ENCODE measurements around the gene YTHDC2.

Gene YTHDC2

GRCh38 chr5:113519412-113519811 is 5.9 kb downstream of the YTHDC2 start:
- Histone ChIP-seq H3K36me3 (ENCODE audit: insufficient read depth, low read length) (peaks cover 50% of the 10 kb centered on the region), H3K9me3 (ENCODE audit: low read length) (no peaks in the 10 kb centered on the region), H3K4me3 (ENCODE audit: low read depth, low read length, poor library complexity, severe bottlenecking) (no peak overlapping the region), H4K20me1 (ENCODE audit: insufficient read depth, low read length) (no peaks in the 10 kb centered on the region; the same call in 1 of the 2 replicates), H3K79me2 (ENCODE audit: insufficient read depth, low read length) (peaks cover 48% of the 10 kb centered on the region), H3K9me2 (ENCODE audit: low read depth, low read length) (no peaks in the 10 kb centered on the region), H3K4me1 (ENCODE audit: insufficient read depth, low read length, severe bottlenecking) (peaks cover 48% of the 10 kb centered on the region), H3F3A (ENCODE audit: insufficient read depth, low read length) (no peaks in the 10 kb centered on the region), H3K9ac (ENCODE audit: low read length) (no peak overlapping the region), H2AFZ (ENCODE audit: low read length) (no peak overlapping the region), H3K27me3 (ENCODE audit: insufficient read depth, low read length) (no peaks in the 10 kb centered on the region), H3K4me2 (ENCODE audit: low read length) (no peak overlapping the region), H3K27ac (ENCODE audit: low read depth, low read length, poor library complexity, severe bottlenecking) (no peak overlapping the region)
- TF ChIP-seq CTCF (IDR thresholded peaks at IDR 0.05; ENCODE audit: low read length) (no peak), EZH2 (IDR thresholded peaks at IDR 0.05; ENCODE audit: borderline replicate concordance, low read length) (no peak)

- Histone ChIP-seq H3K9me2 (ENCODE audit: low read depth, low read length) (no peaks in the 10 kb centered on the region), H3K36me3 (ENCODE audit: insufficient read depth, low read length) (peaks cover 49% of the 10 kb centered on the region), H3K4me1 (ENCODE audit: insufficient read depth, low read length, severe bottlenecking) (peaks cover 48% of the 10 kb centered on the region), H3K4me2 (ENCODE audit: low read length) (no peak overlapping the region), H3K4me3 (ENCODE audit: low read depth, low read length, poor library complexity, severe bottlenecking) (no peak overlapping the region), H3K79me2 (ENCODE audit: insufficient read depth, low read length) (peaks cover 41% of the 10 kb centered on the region), H3K9me3 (ENCODE audit: low read length) (no peaks in the 10 kb centered on the region), H2AFZ (ENCODE audit: low read length) (no peak overlapping the region), H3K27me3 (ENCODE audit: insufficient read depth, low read length) (no peaks in the 10 kb centered on the region), H3F3A (ENCODE audit: insufficient read depth, low read length) (no peaks in the 10 kb centered on the region), H4K20me1 (ENCODE audit: insufficient read depth, low read length) (no peaks in the 10 kb centered on the region; the same call in 1 of the 2 replicates), H3K9ac (ENCODE audit: low read length) (no peak overlapping the region), H3K27ac (ENCODE audit: low read depth, low read length, poor library complexity, severe bottlenecking) (no peak overlapping the region)
- TF ChIP-seq EZH2 (IDR thresholded peaks at IDR 0.05; ENCODE audit: borderline replicate concordance, low read length) (no peak), CTCF (IDR thresholded peaks at IDR 0.05; ENCODE audit: low read length) (no peak)
Observed at GRCh38 chr5:113520429-113520828, 6.9 kb downstream of the YTHDC2 start.

GRCh38 chr5:113520899-113521298 is 7.4 kb downstream of the YTHDC2 start:
- Histone ChIP-seq H3K36me3 (ENCODE audit: insufficient read depth, low read length) (peaks cover 52% of the 10 kb centered on the region), H3K4me1 (ENCODE audit: insufficient read depth, low read length, severe bottlenecking) (peaks cover 45% of the 10 kb centered on the region), H3K27me3 (ENCODE audit: insufficient read depth, low read length) (no peaks in the 10 kb centered on the region), H3K4me2 (ENCODE audit: low read length) (no peak overlapping the region), H2AFZ (ENCODE audit: low read length) (no peak overlapping the region), H3K9me3 (ENCODE audit: low read length) (no peaks in the 10 kb centered on the region), H3K79me2 (ENCODE audit: insufficient read depth, low read length) (peaks cover 43% of the 10 kb centered on the region), H3F3A (ENCODE audit: insufficient read depth, low read length) (no peaks in the 10 kb centered on the region), H3K4me3 (ENCODE audit: low read depth, low read length, poor library complexity, severe bottlenecking) (no peak overlapping the region), H3K9me2 (ENCODE audit: low read depth, low read length) (no peaks in the 10 kb centered on the region), H3K9ac (ENCODE audit: low read length) (no peak overlapping the region), H4K20me1 (ENCODE audit: insufficient read depth, low read length) (no peaks in the 10 kb centered on the region; the same call in 1 of the 2 replicates), H3K27ac (ENCODE audit: low read depth, low read length, poor library complexity, severe bottlenecking) (no peak overlapping the region)
- TF ChIP-seq CTCF (IDR thresholded peaks at IDR 0.05; ENCODE audit: low read length) (no peak), EZH2 (IDR thresholded peaks at IDR 0.05; ENCODE audit: borderline replicate concordance, low read length) (no peak)

Data from OCI-LY1 (cell line).